GM12878 (cell line): ENCODE results near the gene FADS3. TPM values are rescaled to one million over a fixed set of nuclear protein-coding genes. Genes with fewer than 3 reads are reported as not detected.

Source experiments
- ATF3 ChIP-seq: IDR thresholded peaks from 2 replicates; pipeline ENCODE4 v1.6.1; 2011; ENCODE audit warnings: low read depth, mild to moderate bottlenecking, low read length, moderate library complexity, borderline replicate concordance; ENCODE audit errors: extremely low read depth
- CBX5 ChIP-seq: sonication (generic); IDR thresholded peaks from 2 replicates; pipeline ENCODE4 v1.6.1; 2016; ENCODE audit warnings: low read depth, moderate library complexity, mild to moderate bottlenecking, inconsistent platforms
- ELK1 ChIP-seq: IDR thresholded peaks from 2 replicates; pipeline ENCODE4 v1.6.1; 2012; ENCODE audit warnings: low read depth, low read length, improper control_type of control experiment
- HSF1 ChIP-seq: fragments of 150-350 bp; IDR thresholded peaks from 2 replicates; pipeline ENCODE4 v1.6.1; 2014; ENCODE audit warnings: mild to moderate bottlenecking, low read depth, low read length
- IRF3 ChIP-seq: fragments of 450-650 bp; IDR thresholded peaks from 2 replicates; pipeline ENCODE4 v1.6.1; 2014; ENCODE audit warnings: mild to moderate bottlenecking
- LARP7 ChIP-seq: fragments of 450-650 bp; IDR thresholded peaks from 2 replicates; pipeline ENCODE4 v1.6.1; 2017; ENCODE audit warnings: mild to moderate bottlenecking
- NFXL1 ChIP-seq: fragments of 450-650 bp; IDR thresholded peaks from 2 replicates; pipeline ENCODE4 v1.6.1; 2017; ENCODE audit warnings: antibody characterized with exemption, mild to moderate bottlenecking, borderline replicate concordance
- PKNOX1 ChIP-seq: fragments of 450-650 bp; IDR thresholded peaks from 2 replicates; pipeline ENCODE4 v1.6.1; 2016; ENCODE audit warnings: mild to moderate bottlenecking
- RB1 ChIP-seq: fragments of 450-650 bp; formaldehyde crosslinking; IDR thresholded peaks from 2 replicates; pipeline ENCODE4 v1.6.1; 2017; ENCODE audit warnings: mild to moderate bottlenecking, borderline replicate concordance
- SIN3A ChIP-seq: IDR thresholded peaks from 2 replicates; pipeline ENCODE4 v1.6.1; 2012; ENCODE audit warnings: low read depth, low read length, improper control_type of control experiment
- SKIL ChIP-seq: fragments of 450-650 bp; IDR thresholded peaks from 2 replicates; pipeline ENCODE4 v1.6.1; 2017; ENCODE audit warnings: mild to moderate bottlenecking, low read depth, inconsistent platforms; ENCODE audit not compliant: poor library complexity, severe bottlenecking
- SMAD1 ChIP-seq: fragments of 450-650 bp; IDR thresholded peaks from 2 replicates; pipeline ENCODE4 v1.6.1; 2018; ENCODE audit warnings: mild to moderate bottlenecking, low read depth; ENCODE audit not compliant: partially characterized antibody
- SPI1 ChIP-seq: IDR thresholded peaks from 2 replicates; pipeline ENCODE4 v1.6.1; 2011; ENCODE audit warnings: low read depth, mild to moderate bottlenecking, low read length, moderate library complexity, borderline replicate concordance; ENCODE audit not compliant: insufficient read depth
- SREBF1 ChIP-seq: IDR thresholded peaks from 2 replicates; pipeline ENCODE4 v1.6.1; 2012; ENCODE audit warnings: mild to moderate bottlenecking, low read length
- ZBED1 ChIP-seq: IDR thresholded peaks from 2 replicates; pipeline ENCODE4 v1.6.1; 2016; ENCODE audit warnings: borderline replicate concordance
- ZNF687 ChIP-seq: fragments of 450-650 bp; IDR thresholded peaks from 2 replicates; pipeline ENCODE4 v1.6.1; 2017; ENCODE audit warnings: mild to moderate bottlenecking, moderate library complexity
- polyA plus RNA-seq, 11 experiments: library from polyadenylated mRNA; depleted of rRNA in 4 of 11; unstranded in 6 of 11; stranded (reverse) in 5 of 11; fragments of >200 nt; fragmentation: Nextera tagmentation in 4 of 11; fragmentation: Illumina TruSeq in 1 of 11; extraction: Ambion mirVana in 4 of 11; extraction: Trizol in 1 of 11; gene quantifications; 1 replicate in 1 of 11; 2 replicates in 10 of 11; pipeline versions ENCODE4 v1.2.1 to v1.2.3, GENCODE V29; 2011 to 2016; ENCODE audit warnings: inconsistent platforms in 2 of 11, missing spikeins in 2 of 11, low read depth in 1 of 11
- total RNA-seq, 4 experiments: library from RNA; depleted of rRNA in 3 of 4; stranded (reverse); fragments of >200 nt in 3 of 4; fragmentation: Illumina TruSeq in 1 of 4; extraction: Trizol in 1 of 4; gene quantifications; 2 replicates each; pipeline versions ENCODE4 v1.2.1 to v1.2.3, GENCODE V29; 2013 to 2021

Gene FADS3
- total and polyA plus RNA-seq, 10 of the 15 experiments (the other 5 are each of a cell fraction or from before 2014, with no cell fraction given) = 0.23 to 8.1 (median 4.2) TPM

- TF ChIP-seq IRF3 (no peak), ZNF687 (no peak), HSF1 (no peak), SPI1 (peak; percentile 88), ELK1 (no peak), LARP7 (peak; percentile 53), PKNOX1 (no peak), NFXL1 (no peak), SIN3A (no peak), SKIL (no peak), CBX5 (no peak), SREBF1 (no peak), SMAD1 (no peak), ATF3 (no peak), ZBED1 (no peak), RB1 (0 out of 2 replicates have a peak, but pooled peaks have one; percentile 46)
Measured at GRCh38 chr11:61899146-61899841, 7.9 kb upstream of the FADS3 start (continued).
